NCI-H510A treated with DMSO at 0.1 percent for 48 hours (cell line): Measurements from ENCODE around the gene CFAP52.
"Not testable (repeated sequence)": the region's sequence is repeated elsewhere in the genome, so short reads cannot be mapped to it uniquely, and the experiment has no call there.

Experiments
- DNase-seq: peaks from one replicate; lab custom pipeline; 2025; lab: John Stamatoyannopoulos, UW

CFAP52 gene

GRCh38 chr17:9568957-9569588, 7.4 kb upstream of the CFAP52 start:
- DNase-seq, result no peak

GRCh38 chr17:9571201-9571600, 5.2 kb upstream of the CFAP52 start:
- no peak for DNase-seq

GRCh38 chr17:9575381-9576101, 901 bp upstream of the CFAP52 start, which contains the start of gene STX8:
Gene STX8 (minus strand): TSS chr17:9575820. CDS start chr17:9575808, 12 bp downstream.
- peak; percentile 87 for DNase-seq

GRCh38 chr17:9577373-9577709, 899 bp downstream of the CFAP52 start:
- DNase-seq, result no peak

- no peak for DNase-seq
Observed at GRCh38 chr17:9587969-9588656, 11.7 kb downstream of the CFAP52 start.

- DNase-seq, result no peak
Observed at GRCh38 chr17:9594065-9594464, 17.6 kb downstream of the CFAP52 start.

- DNase-seq, result not testable (repeated sequence)
Observed at GRCh38 chr17:9597638-9598037, 21.2 kb downstream of the CFAP52 start.

GRCh38 chr17:9598661-9599060, 22.2 kb downstream of the CFAP52 start:
- no peak for DNase-seq

- not testable (repeated sequence) for DNase-seq
Observed at GRCh38 chr17:9604583-9604982, 28.1 kb downstream of the CFAP52 start.

GRCh38 chr17:9606453-9606852, 30.0 kb downstream of the CFAP52 start:
- no peak for DNase-seq

GRCh38 chr17:9607058-9607457, 30.6 kb downstream of the CFAP52 start:
- DNase-seq, result not testable (repeated sequence)

GRCh38 chr17:9611557-9611956, 35.1 kb downstream of the CFAP52 start:
- DNase-seq, result no peak

GRCh38 chr17:9612006-9612405, 35.6 kb downstream of the CFAP52 start:
- DNase-seq, result no peak

- no peak for DNase-seq
Observed at GRCh38 chr17:9615486-9615885, 39.0 kb downstream of the CFAP52 start.

GRCh38 chr17:9622961-9623360, 46.5 kb downstream of the CFAP52 start:
- no peak for DNase-seq

GRCh38 chr17:9628509-9628908, 52.1 kb downstream of the CFAP52 start:
- DNase-seq, result no peak

- DNase-seq, result no peak
Observed at GRCh38 chr17:9632741-9633140, 56.3 kb downstream of the CFAP52 start.

GRCh38 chr17:9635340-9635739, 58.9 kb downstream of the CFAP52 start:
- DNase-seq, result no peak

- DNase-seq, result no peak
Observed at GRCh38 chr17:9636501-9636900, 60.1 kb downstream of the CFAP52 start.

GRCh38 chr17:9640388-9640787, 63.9 kb downstream of the CFAP52 start:
- DNase-seq, result not testable (repeated sequence)

GRCh38 chr17:9643611-9644010, 67.2 kb downstream of the CFAP52 start:
- DNase-seq, result no peak

- peak; percentile 84 for DNase-seq
Observed at GRCh38 chr17:9644910-9645751, 68.7 kb downstream of the CFAP52 start, which contains the start of gene USP43. Gene USP43 (plus strand): TSS chr17:9645517. CDS start chr17:9645633, 116 bp downstream.
